Heart left ventricle (tissue), 16 donors: ENCODE measurements around the gene HOOK2. TPM values are rescaled to one million over a fixed set of nuclear protein-coding genes. Genes with fewer than 3 reads are reported as not detected.
"Not testable (repeated sequence)": the region's sequence is repeated elsewhere in the genome, so short reads cannot be mapped to it uniquely, and the experiment has no call there.

Experiments
- ATAC-seq, 4 donors: fragments of 200-7000 bp; cut with Tn5 transposase; one replicate each; pipeline ENCODE4 v1.9.1; 2020 to 2022; ENCODE audit warnings: moderate library complexity in 4 of 4, mild to moderate bottlenecking in 3 of 4, moderate number of reproducible peaks in 1 of 4
- DNase-seq, 5 donors: peaks; one replicate each; pipeline ENCODE4 v3.0.0-alpha.2; 2020
- H3K27ac ChIP-seq, 12 donors: fragments of 200-600 bp; sonication (generic) in 4 of 12; one replicate each; pipeline versions ENCODE4 v1.5.0 to v1.8.0; 2016 to 2022; ENCODE audit warnings: mild to moderate bottlenecking in 2 of 12
- H3K27me3 ChIP-seq, 9 donors: fragments of 200-600 bp; sonication (generic) in 2 of 9; one replicate each; pipeline versions ENCODE4 v1.5.1 to v1.8.0; 2016 to 2022; ENCODE audit warnings: mild to moderate bottlenecking in 3 of 9
- H3K36me3 ChIP-seq, 9 donors: fragments of 200-600 bp; sonication (generic) in 2 of 9; one replicate each; pipeline versions ENCODE4 v1.5.0 to v1.8.0; 2018 to 2022; ENCODE audit warnings: mild to moderate bottlenecking in 2 of 9
- H3K4me1 ChIP-seq, 12 donors: fragments of 200-600 bp; sonication (generic) in 4 of 12; one replicate each; pipeline versions ENCODE4 v1.5.0 to v1.8.0; 2016 to 2022; ENCODE audit warnings: mild to moderate bottlenecking in 3 of 12
- H3K4me3 ChIP-seq, 12 donors: fragments of 200-600 bp; sonication (generic) in 4 of 12; one replicate each; pipeline versions ENCODE4 v1.5.0 to v1.8.0; 2017 to 2022; ENCODE audit warnings: mild to moderate bottlenecking in 9 of 12, moderate library complexity in 4 of 12
- H3K9me3 ChIP-seq, 12 donors: fragments of 200-600 bp; sonication (generic) in 4 of 12; one replicate each; pipeline versions ENCODE4 v1.5.0 to v1.8.0; 2016 to 2022; ENCODE audit warnings: mild to moderate bottlenecking in 1 of 12
- CTCF ChIP-seq, 12 donors: fragments of 200-600 bp; sonication (generic) in 4 of 12; IDR thresholded peaks; one replicate each; pipeline versions ENCODE4 v1.5.0 to v1.8.0; 2018 to 2022; ENCODE audit warnings: antibody characterized with exemption in 12 of 12, mild to moderate bottlenecking in 5 of 12
- POLR2A ChIP-seq, 2 donors: fragments of 450-650 bp; IDR thresholded peaks; one replicate each; pipeline ENCODE4 v1.6.1; 2017; ENCODE audit warnings: antibody characterized with exemption in 2 of 2, mild to moderate bottlenecking in 2 of 2, moderate library complexity in 2 of 2
- WGBS, 4 donors: extraction: QIAGEN DNeasy Blood & Tissue Kit in 2 of 4; methylation state at CpG; one replicate each; pipeline versions ENCODE4 v1.1.5 to v1.1.7; 2013 to 2018; 5-methylcytosine and 5-hydroxymethylcytosine counted together
- intact Hi-C, 10 donors: fragments of 100-400 bp; cut with DNase I; formaldehyde crosslinking; loops; one replicate each; pipeline versions ENCODE4 v1.11.1 to v1.14.2; 2022
- polyA plus RNA-seq, 2 donors: library from polyadenylated mRNA; stranded (reverse); fragments of 200-250 nt; gene quantifications; one replicate each; pipeline ENCODE4 v1.2.3, GENCODE V29; 2013
- total RNA-seq, 9 donors: library from RNA; depleted of rRNA in 2 of 9; stranded (reverse); fragments of >200 nt in 2 of 9; fragmentation: NEBNext Ultra II Directional in 3 of 9; extraction: Animal tissue kit (Norgen Biotek cat#: 25700) in 3 of 9; gene quantifications; one replicate each; pipeline versions ENCODE4 v1.1.0 to v1.2.4, GENCODE V29; 2016 to 2023
- donor health status: ischemic (EF 13 %, LVEDD 7.1; RV severe dilation, severe dysfunction).
- donor health status: healthy with polysubstance abuse.
- donor health status: DM: no; HTN: yes; CAD: no.
- donor health status: DM: no; HTN: no; CAD: no.
- donor health status: ischemic (EF 25% LVEDD 6.9; RV normal size, moderate dysfunction).
- donor health status: ischemic (EF 25% LVEDD 5.7; RV mildly dilated, moderate dysfunction).
- donor health status: healthy.
- donor health status: DM: yes; HTN: yes; CAD: no.
- donor health status: ischemic (EF 35%, LVEDD 5.7; RV mildly dilated, moderate dysfunction).
- donor health status: nonischemic (EF 11% LVEDD 7.7; RV severe dilation, severe dysfunction).
- donor health status: DM: yes; HTN: yes; CAD: no.
- donor health status: PGD.
- donor health status: ischemic (EF 29% LVEDD 5.4; RV normal size, mild dysfunction).
- donor health status: nonischemic (EF 23%, LVEDD 6.1; RV moderate dilation, normal function).

Gene HOOK2
- total and polyA plus RNA-seq, 11 donors = 29.9 to 90.1 (median 62.6) TPM

- H3K9me3 ChIP-seq = no peaks in the 10 kb centered on the region
- H3K27ac ChIP-seq = no peak overlapping the region
- peaks cover 0 to 42% (median 19%) of the 10 kb centered on the region in 12 donors for H3K4me1 ChIP-seq
- 78 to 84% (median 81%) methylated on average over 3 of the region's 3 CpGs for whole genome bisulfite sequencing, 4 donors
- H3K4me3 ChIP-seq = no peak overlapping the region
- no peak for TF ChIP-seq POLR2A (IDR thresholded peaks at IDR 0.05)
- TF ChIP-seq CTCF (IDR thresholded peaks at IDR 0.05) = no peak
- H3K27me3 ChIP-seq = no peaks in the 10 kb centered on the region
- ATAC-seq (no peak), DNase-seq (no peak)
- H3K36me3 ChIP-seq = peaks cover 0 to 46% (median 32%) of the 10 kb centered on the region in 9 donors
- intact Hi-C loops = no loop called here
These were observed 45.3 kb downstream of the HOOK2 start for GRCh38 chr19:12730064-12730463.

GRCh38 chr19:12727745-12728433, 47.5 kb downstream of the HOOK2 start:
- TF ChIP-seq POLR2A (IDR thresholded peaks at IDR 0.05) (no peak), CTCF (IDR thresholded peaks at IDR 0.05) (no peak)
- Histone ChIP-seq H3K9me3 (no peaks in the 10 kb centered on the region), H3K36me3 (peaks cover 0 to 46% (median 32%) of the 10 kb centered on the region in 9 donors), H3K27me3 (no peaks in the 10 kb centered on the region), H3K27ac (no peak overlapping the region), H3K4me1 (peaks cover 0 to 46% (median 22%) of the 10 kb centered on the region in 12 donors), H3K4me3 (no peak overlapping the region)
- no peak for DNase-seq
- ATAC-seq = no peak
- WGBS, 4 donors = 93 to 97% (median 96%) methylated on average over 9 of the region's 9 CpGs
- intact Hi-C loops = no loop called here

DNA sequence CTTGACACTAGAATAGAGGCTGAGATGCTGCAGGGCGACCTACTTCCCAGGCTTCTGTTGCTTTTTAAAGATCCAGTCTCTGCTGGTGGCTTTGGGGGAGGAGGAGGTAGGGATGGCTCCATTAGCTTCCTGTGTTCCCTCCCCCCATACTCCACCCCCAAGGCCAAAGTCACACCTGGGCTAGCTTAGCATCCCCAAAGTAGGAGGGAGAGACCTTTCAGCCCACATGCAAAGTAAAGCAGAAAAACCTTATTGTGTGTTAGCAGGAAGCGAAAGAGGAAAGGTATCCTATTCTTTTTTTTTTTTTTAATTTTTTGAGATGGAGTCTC, 48.4 kb downstream of the HOOK2 start:
- peaks cover 0 to 46% (median 32%) of the 10 kb centered on the region in 9 donors for H3K36me3 ChIP-seq
- intact Hi-C loops = no loop called here
- ATAC-seq (no peak), DNase-seq (no peak)
- H3K27ac ChIP-seq = no peak overlapping the region
- WGBS, 4 donors = 87 to 95% (median 93%) methylated on average over 2 of the region's 2 CpGs
- no peaks in the 10 kb centered on the region for H3K27me3 ChIP-seq
- H3K4me1 ChIP-seq = peaks cover 0 to 40% (median 16%) of the 10 kb centered on the region in 12 donors
- TF ChIP-seq CTCF (IDR thresholded peaks at IDR 0.05) (no peak), POLR2A (IDR thresholded peaks at IDR 0.05) (no peak)
- H3K4me3 ChIP-seq = no peak overlapping the region
- no peaks in the 10 kb centered on the region for H3K9me3 ChIP-seq

DNA sequence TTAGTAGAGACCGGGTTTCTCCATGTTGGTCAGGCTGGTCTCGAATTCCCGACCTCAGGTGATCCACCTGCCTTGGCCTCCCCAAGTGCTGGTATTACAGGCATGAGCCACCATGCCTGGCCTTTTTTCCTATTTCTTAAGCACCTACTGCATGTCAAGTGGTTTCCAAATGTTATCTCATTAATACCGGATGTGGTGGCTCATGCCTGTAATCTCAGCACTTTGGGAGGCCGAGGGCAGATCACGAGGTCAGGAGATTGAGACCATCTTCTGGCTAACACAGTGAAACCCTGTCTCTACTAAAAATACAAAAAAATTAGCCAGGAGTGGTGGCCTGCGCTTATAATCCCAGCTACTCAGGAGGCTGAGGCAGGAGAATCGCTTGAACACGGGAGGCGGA, 49.7 kb downstream of the HOOK2 start:
- H3K9me3 ChIP-seq, H3K27me3 ChIP-seq, DNase-seq, H3K27ac ChIP-seq, ATAC-seq, intact Hi-C loops, H3K4me3 ChIP-seq: not testable (repeated sequence)
- H3K4me1 ChIP-seq = peaks cover 1 to 38% (median 22%) of the 10 kb centered on the region in 12 donors
- 88 to 93% (median 91%) methylated on average over 10 of the region's 10 CpGs for WGBS, 4 donors
- H3K36me3 ChIP-seq = peaks cover 0 to 34% (median 21%) of the 10 kb centered on the region in 9 donors
